Activated CD8-positive, alpha-beta memory T cell treated with anti-CD3 and anti-CD28 coated beads for 48 hours (primary cell): ENCODE data around the gene HNRNPLL.
A peak's percentile ranks its signal among the peaks of the same experiment; 100 is the strongest.
"Not testable (repeated sequence)": the region's sequence is repeated elsewhere in the genome, so short reads cannot be mapped to it uniquely, and the experiment has no call there.

Source experiments
- DNase-seq, 3 experiments: peaks; one replicate each; pipeline ENCODE4 v3.0.0-alpha.2; 2020; ENCODE audit warnings: low read depth in 2 of 3, low spot score in 2 of 3

The HNRNPLL gene

GRCh38 chr2:38620282-38620977 lies 17.7 kb upstream of the HNRNPLL start:
- DNase-seq: no peak

GRCh38 chr2:38619458-38620164 lies 16.9 kb upstream of the HNRNPLL start:
- DNase-seq: no peak

DNA sequence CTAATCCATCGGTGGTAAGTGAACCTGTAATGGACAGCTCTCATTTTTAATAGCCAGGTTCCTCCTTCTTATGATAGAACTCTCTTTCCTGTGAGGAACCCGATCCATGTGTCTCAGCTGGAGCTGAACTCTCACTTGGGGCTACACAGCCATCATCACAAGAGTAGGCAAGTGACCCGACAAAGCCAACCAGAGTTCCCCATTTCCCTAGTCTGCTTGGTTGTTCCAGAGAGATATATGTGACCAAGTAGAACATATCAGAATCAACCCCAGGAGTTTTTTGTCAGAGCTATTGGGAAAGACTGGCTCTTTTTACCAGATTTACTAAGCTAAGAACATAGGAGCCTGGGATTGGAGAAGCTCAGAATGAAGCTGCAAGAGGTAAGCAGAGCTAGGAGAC lies 14.6 kb upstream of the HNRNPLL start:
- no peak for DNase-seq

GRCh38 chr2:38615237-38615636 lies 12.5 kb upstream of the HNRNPLL start:
- DNase-seq: no peak

DNA sequence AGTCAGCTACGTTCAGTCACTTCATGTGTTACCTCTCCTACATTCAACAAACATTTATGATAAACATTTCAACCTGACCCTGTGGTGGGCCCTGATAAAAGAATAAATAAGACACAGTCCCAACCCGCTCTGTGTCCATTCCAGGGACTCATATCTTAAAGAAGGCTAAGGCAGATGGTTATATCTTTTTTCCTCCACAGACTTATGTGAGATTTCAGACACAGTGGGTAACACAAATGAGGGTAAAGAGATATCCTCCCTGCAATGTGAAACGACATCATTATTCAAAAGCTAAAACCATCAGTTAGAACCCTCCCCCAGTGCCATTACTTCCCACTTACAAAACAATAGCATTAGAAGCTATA lies 11.1 kb upstream of the HNRNPLL start:
- DNase-seq: no peak

GRCh38 chr2:38613126-38613848 lies 10.6 kb upstream of the HNRNPLL start:
- DNase-seq: no peak

- no peak for DNase-seq
Measured at GRCh38 chr2:38610851-38611801, 8.4 kb upstream of the HNRNPLL start.

DNA sequence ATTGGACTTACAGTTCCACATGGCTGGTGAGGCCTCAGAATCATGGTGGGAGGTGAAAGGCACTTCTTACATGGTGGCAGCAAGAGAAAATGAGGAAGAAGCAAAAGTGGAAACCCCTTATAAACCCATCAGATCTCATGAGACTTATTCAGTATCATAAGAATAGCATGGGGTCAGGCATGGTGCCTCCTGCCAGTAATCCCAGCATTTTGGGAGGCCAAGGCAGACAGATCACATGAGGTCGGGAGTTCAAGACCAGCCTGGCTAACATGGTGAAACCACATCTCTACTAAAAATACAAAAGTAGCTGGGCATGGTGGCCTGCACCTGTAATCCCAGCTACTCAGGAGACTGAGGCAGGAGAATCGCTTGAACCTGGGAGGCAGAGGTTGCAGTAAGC lies 6.5 kb upstream of the HNRNPLL start:
- not testable (repeated sequence) for DNase-seq

DNA sequence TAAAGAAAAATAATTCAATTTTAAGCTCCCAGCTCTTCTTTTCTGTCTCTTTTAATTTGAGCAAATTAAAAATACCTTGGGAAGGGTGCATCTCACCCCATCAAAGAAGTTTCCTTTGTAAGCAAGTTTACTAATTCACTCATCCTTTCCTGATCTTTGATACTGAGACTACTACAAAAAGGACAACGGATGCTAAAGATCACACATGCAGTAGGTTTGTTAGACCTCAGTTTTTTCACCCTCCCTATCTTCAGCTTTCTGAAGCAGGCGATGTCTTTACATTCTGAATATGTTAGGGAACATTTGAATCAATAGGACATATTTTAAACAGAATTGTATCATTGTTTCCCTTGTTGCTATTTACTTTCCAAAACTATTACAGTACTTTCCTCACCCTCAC lies 6.0 kb upstream of the HNRNPLL start:
- DNase-seq: no peak

DNA sequence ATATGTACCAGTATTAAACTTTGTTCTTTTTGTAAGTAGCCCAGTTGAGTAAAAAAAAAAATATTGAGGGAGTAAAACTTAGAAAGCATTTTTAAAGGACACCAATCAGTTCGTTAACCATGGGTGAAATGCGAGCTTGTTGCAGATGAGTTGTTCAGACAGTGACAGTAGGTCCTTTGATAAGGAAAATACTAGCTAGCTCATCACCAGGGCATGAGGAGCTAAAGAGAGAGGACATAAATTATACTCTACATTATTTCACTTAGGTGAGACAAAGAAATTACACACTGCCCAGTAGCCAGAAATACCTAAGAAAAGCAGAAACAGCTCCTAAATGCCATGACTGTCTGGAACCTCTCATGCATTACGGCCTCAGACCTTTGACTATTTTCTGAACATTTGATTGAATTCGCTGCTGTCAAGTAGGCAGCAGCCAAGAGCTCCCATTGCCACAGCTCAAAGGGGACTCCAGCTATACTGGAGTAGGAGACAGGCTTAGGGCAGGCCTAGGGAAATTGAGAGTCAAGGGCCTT lies 2.6 kb upstream of the HNRNPLL start:
- no peak for DNase-seq

DNA sequence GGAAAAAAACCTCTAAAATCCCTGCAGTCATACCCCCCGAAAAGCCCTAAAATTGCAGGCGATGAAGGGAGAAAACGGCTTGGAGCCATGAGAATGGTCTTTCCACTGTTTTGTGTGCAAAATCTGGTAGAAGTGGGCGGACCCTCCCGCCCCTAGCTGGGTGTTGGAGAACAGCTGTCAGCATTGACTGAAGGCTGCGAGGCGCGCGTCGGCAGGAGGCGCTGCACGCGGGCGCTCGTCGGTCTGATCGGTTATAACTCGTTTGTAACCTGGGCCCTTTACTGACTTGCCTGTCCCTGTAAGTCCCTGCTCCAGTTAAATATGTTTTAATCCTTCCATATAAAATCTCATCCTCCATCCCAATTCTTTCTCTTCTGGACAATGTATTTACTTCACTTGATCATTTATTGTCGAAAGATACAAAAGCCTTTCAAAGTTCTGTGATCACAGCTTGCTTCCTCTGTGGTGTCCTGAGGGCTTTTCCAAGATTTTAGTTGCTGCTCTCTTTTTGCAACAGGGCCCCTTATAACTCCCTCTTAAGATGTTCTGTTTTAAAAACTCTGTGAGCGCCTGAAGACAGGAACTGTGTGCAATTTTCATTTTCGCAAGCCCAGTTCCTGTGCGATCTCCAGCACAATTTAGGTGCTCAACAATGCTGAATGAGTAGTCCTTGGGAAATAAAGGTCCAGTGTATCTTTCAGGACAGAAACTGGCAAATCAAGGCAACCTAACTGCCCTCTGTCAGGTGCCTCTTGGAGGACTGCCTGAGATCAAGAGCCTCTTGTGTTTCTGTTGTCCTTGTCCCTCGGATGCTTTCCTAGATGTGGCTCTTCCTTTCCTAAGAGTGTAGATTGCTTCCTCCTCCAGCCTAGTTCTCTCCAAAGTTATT lies 918 bp upstream of the HNRNPLL start:
- DNase-seq: peak in 2 of 3 experiments; percentile 44 to 54

- peak; percentile 16 to 26 (median 23) for DNase-seq
Measured at GRCh38 chr2:38602136-38602731, 494 bp downstream of the HNRNPLL start.

GRCh38 chr2:38601463-38602135 lies 1.1 kb downstream of the HNRNPLL start:
- peak in 1 of 3 experiments; percentile 14 for DNase-seq

- no peak for DNase-seq
Measured at GRCh38 chr2:38600921-38601455, 1.7 kb downstream of the HNRNPLL start.

DNA sequence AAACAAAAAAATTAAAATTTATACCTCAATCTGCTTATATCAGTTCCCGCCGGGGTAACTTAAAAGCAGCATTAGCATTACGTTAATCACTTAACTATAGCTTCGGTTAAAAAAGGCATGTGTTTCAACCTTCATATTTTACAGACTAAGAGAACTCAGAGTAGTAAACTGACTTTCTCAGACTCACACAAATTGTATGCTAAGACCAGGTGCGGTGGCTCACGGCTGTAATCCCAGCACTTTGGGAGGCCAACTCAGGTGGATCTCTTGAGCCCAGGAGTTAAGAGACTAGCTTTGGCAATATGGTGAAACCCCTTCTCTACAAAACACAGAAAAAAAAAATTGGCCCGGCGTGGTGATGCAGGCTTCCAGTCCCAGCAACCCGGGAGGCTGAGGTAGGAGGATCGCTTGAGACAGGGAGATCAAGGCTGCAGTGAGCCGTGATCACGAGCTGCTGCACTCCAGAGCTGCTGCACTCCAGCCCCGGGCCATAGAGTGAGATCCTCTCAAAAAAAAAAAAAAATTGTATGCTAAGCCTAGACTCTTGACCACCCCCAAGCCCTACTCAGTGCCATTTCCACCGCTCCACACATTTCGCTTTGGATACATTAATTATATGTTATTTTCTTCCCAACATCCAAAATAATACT lies 2.4 kb downstream of the HNRNPLL start:
- DNase-seq: no peak

DNA sequence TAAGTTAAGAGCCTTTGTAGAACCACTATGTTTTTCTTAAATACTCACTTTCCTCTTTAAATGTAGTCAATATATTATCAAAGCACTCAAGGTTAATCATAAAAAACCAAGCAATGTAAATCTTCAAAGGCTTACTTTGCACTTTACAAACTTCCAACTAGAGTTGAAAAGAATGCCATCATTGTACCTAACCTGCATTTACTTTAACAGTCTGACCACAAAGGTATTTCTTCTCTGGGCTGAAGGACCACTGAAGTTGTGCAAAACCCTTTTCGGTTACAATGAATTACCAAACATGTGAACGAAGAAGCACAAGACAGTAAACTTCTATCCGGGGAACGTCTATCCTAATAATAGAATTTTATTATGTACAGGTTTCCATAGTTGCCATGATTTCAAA lies 3.0 kb downstream of the HNRNPLL start:
- DNase-seq: no peak

DNA sequence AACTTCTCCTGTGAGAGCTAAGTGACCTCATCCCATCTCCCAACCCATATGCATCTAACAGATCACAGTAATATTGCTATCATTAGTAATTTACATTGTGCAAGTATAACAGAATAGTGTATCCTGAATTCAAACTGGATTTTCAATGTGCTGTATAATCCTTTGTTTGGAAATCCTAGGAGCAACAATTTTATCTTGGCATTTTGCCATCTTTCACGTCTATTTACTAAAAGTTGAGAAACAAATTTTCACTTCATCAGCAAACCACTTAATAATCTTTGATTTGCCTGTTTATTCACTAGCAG lies 3.8 kb downstream of the HNRNPLL start:
- DNase-seq: no peak
